Subcutaneous adipose tissue (tissue), 4 donors: Measurements from ENCODE around the gene C4orf51. TPM values are rescaled to one million over a fixed set of nuclear protein-coding genes. Genes with fewer than 3 reads are reported as not detected.

ENCODE experiments used
- CTCF ChIP-seq: fragments of 450-650 bp; IDR thresholded peaks from one replicate; pipeline ENCODE4 v1.5.1; 2016; ENCODE audit warnings: low read depth, mild to moderate bottlenecking, control low read depth, antibody characterized with exemption, moderate library complexity
- total RNA-seq, 4 donors: library from RNA; depleted of rRNA; stranded (reverse); fragments of >200 nt; gene quantifications; one replicate each; pipeline ENCODE4 v1.1.0, GENCODE V29; 2016

Gene C4orf51
- total RNA-seq, 4 donors from 2014 or later, result not detected

- no peak for TF ChIP-seq CTCF
Measured at GRCh38 chr4:145755802-145756201, 75.9 kb downstream of the C4orf51 start.

- TF ChIP-seq CTCF, result no peak
Measured at GRCh38 chr4:145756244-145756643, 76.3 kb downstream of the C4orf51 start.

GRCh38 chr4:145757188-145757587 lies 77.2 kb downstream of the C4orf51 start:
- TF ChIP-seq CTCF, result no peak

- no peak for TF ChIP-seq CTCF
Measured at GRCh38 chr4:145760176-145760575, 80.2 kb downstream of the C4orf51 start.

GRCh38 chr4:145760961-145761929 lies 81.3 kb downstream of the C4orf51 start:
- TF ChIP-seq CTCF, result no peak

GRCh38 chr4:145762719-145763118 lies 82.8 kb downstream of the C4orf51 start:
- TF ChIP-seq CTCF, result no peak

- TF ChIP-seq CTCF, result no peak
Measured at GRCh38 chr4:145763399-145763798, 83.5 kb downstream of the C4orf51 start.
